ENCODE measurements around the gene NFATC1.

DNA sequence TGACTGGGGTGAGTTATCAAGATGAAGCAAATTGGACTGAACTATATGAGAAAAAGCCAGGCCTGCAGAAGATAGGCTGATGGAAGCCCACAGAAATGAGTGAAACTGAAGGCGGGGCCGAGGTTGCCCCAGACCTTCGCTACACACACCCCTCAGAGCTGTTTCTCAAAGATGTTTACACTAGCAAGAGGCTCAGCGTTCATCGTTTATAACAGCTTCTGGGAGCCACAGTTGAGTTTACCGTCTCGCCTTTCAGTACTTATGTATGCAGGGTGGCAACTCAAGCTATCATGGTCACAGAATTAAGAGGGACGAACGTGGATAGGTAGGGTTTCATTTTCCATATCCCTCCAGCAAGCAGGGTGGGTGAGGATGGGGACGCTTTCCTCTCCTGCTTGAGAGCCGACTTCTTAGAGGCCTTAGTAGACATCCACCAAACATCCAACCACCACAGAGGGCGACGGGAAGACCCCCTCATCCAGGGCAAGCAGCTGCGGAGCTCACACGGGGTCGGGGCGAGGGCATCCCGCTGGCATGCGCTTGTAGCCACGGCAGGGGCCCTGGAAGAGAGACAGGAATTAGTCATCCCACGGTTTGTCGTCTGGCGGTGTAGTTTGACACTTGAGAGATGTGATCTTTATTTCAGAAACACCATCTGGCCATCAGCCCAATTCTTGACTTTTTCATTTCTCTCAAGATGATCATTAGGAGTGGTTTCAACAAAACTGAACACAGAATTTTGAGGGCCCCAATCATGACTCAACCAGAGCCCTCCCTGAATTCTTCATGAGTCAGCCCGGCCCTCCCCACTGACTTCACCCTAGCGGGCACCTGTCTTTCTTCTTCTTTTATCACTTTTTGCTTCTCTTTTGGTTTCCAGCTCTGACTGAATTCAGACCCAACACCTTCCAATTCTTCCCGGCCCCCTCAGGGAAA is 174.8 kb downstream of the NFATC1 start:
- TF ChIP-seq POLR2A (IDR thresholded peaks at IDR 0.05), result no peak
- TF ChIP-seq, protein P1, sequence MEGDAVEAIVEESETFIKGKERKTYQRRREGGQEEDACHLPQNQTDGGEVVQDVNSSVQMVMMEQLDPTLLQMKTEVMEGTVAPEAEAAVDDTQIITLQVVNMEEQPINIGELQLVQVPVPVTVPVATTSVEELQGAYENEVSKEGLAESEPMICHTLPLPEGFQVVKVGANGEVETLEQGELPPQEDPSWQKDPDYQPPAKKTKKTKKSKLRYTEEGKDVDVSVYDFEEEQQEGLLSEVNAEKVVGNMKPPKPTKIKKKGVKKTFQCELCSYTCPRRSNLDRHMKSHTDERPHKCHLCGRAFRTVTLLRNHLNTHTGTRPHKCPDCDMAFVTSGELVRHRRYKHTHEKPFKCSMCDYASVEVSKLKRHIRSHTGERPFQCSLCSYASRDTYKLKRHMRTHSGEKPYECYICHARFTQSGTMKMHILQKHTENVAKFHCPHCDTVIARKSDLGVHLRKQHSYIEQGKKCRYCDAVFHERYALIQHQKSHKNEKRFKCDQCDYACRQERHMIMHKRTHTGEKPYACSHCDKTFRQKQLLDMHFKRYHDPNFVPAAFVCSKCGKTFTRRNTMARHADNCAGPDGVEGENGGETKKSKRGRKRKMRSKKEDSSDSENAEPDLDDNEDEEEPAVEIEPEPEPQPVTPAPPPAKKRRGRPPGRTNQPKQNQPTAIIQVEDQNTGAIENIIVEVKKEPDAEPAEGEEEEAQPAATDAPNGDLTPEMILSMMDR (IDR thresholded peaks at IDR 0.05), result no peak

All from esophagus squamous epithelium (tissue), 4 donors.